ENCODE results near the gene ERN1.

The ERN1 gene

GRCh38 chr17:64148699-64149098 is 18.8 kb upstream of the ERN1 start:
- Histone ChIP-seq H2AFZ (ENCODE audit: low read length) (no peak overlapping the region), H4K8ac (ENCODE audit: low read depth, low read length) (no peak overlapping the region), H3K27me3 (ENCODE audit: control insufficient read depth in 3 of 3, insufficient read depth in 3 of 3, low read depth in 1 of 3, low read length in 3 of 3) (no peaks in the 10 kb centered on the region), H3K4me3 (ENCODE audit: low read length in 2 of 2) (no peak overlapping the region), H4K91ac (ENCODE audit: low read depth, low read length, poor library complexity) (no peak overlapping the region), H2BK12ac (ENCODE audit: low read length) (no peak overlapping the region), H3K27ac (replicated peaks; ENCODE audit: low read length) (no peak overlapping the region), H3K79me1 (ENCODE audit: low read depth, low read length) (no peaks in the 10 kb centered on the region), H2BK15ac (ENCODE audit: low read length) (no peak overlapping the region), H3K36me3 (replicated peaks in 1 of 2; ENCODE audit: control insufficient read depth in 2 of 2, insufficient read depth in 2 of 2, low read length in 2 of 2) (peaks cover 2 to 61% of the 10 kb centered on the region in 2 donors), H3K4ac (ENCODE audit: low read length) (no peak overlapping the region), H2AK5ac (ENCODE audit: low read depth, low read length) (no peak overlapping the region), H3K4me1 (ENCODE audit: control insufficient read depth in 2 of 2, insufficient read depth in 1 of 2, low read depth in 1 of 2, low read length in 2 of 2) (peaks cover 0 to 2% of the 10 kb centered on the region in 2 donors), H3K4me2 (ENCODE audit: insufficient read depth, low read length, poor library complexity, severe bottlenecking) (no peak overlapping the region), H2BK120ac (ENCODE audit: low read depth, low read length) (no peak overlapping the region), H3K9me3 (replicated peaks in 1 of 2; ENCODE audit: control insufficient read depth in 2 of 2, insufficient read depth in 1 of 2, low read depth in 1 of 2, low read length in 2 of 2) (no peaks in the 10 kb centered on the region), H3K23ac (ENCODE audit: low read depth, low read length, poor library complexity) (no peak overlapping the region), H3K14ac (ENCODE audit: low read length) (no peak overlapping the region), H3K18ac (ENCODE audit: low read length) (no peak overlapping the region), H3K9ac (ENCODE audit: low read depth, low read length, poor library complexity) (no peak overlapping the region), H2BK5ac (ENCODE audit: low read length) (no peak overlapping the region)
- no peak for DNase-seq (ENCODE audit: low spot score)
- no CpG with 5 or more reads among the region's 4 CpGs for WGBS, 2 donors (ENCODE audit: extremely low coverage in 2 of 2, insufficient read length in 2 of 2, insufficient replicate concordance in 1 of 2)

DNA sequence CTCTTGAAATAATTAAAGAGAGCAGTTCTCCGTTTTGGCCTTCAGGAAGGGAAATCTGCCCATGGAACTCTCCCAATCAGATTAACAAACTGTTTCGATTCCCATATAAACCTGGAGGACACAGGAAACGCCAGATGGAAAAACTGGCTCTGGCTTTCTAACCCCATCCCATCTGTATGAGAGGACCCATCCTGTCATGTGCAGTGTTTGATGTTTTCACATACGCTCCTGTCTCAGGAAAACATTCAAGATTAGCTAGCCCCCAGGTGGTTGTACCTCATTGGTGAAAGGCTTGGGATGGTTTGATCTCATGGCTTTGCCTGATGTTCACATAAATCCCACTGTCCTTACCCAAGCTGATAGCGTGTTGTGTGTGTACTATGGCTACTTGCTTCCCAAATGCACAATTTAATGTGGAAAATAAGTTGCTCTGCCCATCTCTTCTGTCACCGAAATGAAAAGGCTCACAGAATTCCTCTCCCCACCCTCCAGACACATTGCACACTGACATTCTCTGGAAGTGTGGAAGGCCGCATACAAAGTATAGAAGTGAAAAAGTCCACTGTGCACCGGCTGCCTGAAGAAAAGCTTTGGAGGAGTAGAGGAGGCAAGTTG is 18.2 kb upstream of the ERN1 start:
- WGBS, 2 donors (ENCODE audit: extremely low coverage in 2 of 2, insufficient read length in 2 of 2, insufficient replicate concordance in 1 of 2), result no CpG with 5 or more reads among the region's 8 CpGs
- Histone ChIP-seq H3K4me2 (ENCODE audit: insufficient read depth, low read length, poor library complexity, severe bottlenecking) (no peak overlapping the region), H2BK12ac (ENCODE audit: low read length) (no peak overlapping the region), H3K9me3 (replicated peaks in 1 of 2; ENCODE audit: control insufficient read depth in 2 of 2, insufficient read depth in 1 of 2, low read depth in 1 of 2, low read length in 2 of 2) (no peaks in the 10 kb centered on the region), H2BK15ac (ENCODE audit: low read length) (no peak overlapping the region), H3K18ac (ENCODE audit: low read length) (no peak overlapping the region), H3K9ac (ENCODE audit: low read depth, low read length, poor library complexity) (peak overlapping the region; percentile 45), H3K4me3 (ENCODE audit: low read length in 2 of 2) (no peak overlapping the region), H2BK120ac (ENCODE audit: low read depth, low read length) (no peak overlapping the region), H3K27me3 (ENCODE audit: control insufficient read depth in 3 of 3, insufficient read depth in 3 of 3, low read depth in 1 of 3, low read length in 3 of 3) (no peaks in the 10 kb centered on the region), H4K91ac (ENCODE audit: low read depth, low read length, poor library complexity) (no peak overlapping the region), H3K23ac (ENCODE audit: low read depth, low read length, poor library complexity) (no peak overlapping the region), H3K4me1 (ENCODE audit: control insufficient read depth in 2 of 2, insufficient read depth in 1 of 2, low read depth in 1 of 2, low read length in 2 of 2) (peaks cover 0 to 2% of the 10 kb centered on the region in 2 donors), H3K79me1 (ENCODE audit: low read depth, low read length) (no peaks in the 10 kb centered on the region), H3K36me3 (replicated peaks in 1 of 2; ENCODE audit: control insufficient read depth in 2 of 2, insufficient read depth in 2 of 2, low read length in 2 of 2) (peaks cover 2 to 55% of the 10 kb centered on the region in 2 donors), H2AK5ac (ENCODE audit: low read depth, low read length) (no peak overlapping the region), H2AFZ (ENCODE audit: low read length) (no peak overlapping the region), H2BK5ac (ENCODE audit: low read length) (no peak overlapping the region), H4K8ac (ENCODE audit: low read depth, low read length) (no peak overlapping the region), H3K4ac (ENCODE audit: low read length) (no peak overlapping the region), H3K27ac (replicated peaks; ENCODE audit: low read length) (no peak overlapping the region), H3K14ac (ENCODE audit: low read length) (no peak overlapping the region)
- DNase-seq (ENCODE audit: low spot score), result no peak

GRCh38 chr17:64147110-64148016 is 17.4 kb upstream of the ERN1 start:
- Histone ChIP-seq H2AK5ac (ENCODE audit: low read depth, low read length) (no peak overlapping the region), H3K4ac (ENCODE audit: low read length) (no peak overlapping the region), H4K91ac (ENCODE audit: low read depth, low read length, poor library complexity) (no peak overlapping the region), H2BK15ac (ENCODE audit: low read length) (no peak overlapping the region), H3K4me3 (ENCODE audit: low read length in 2 of 2) (peak overlapping the region; percentile 77 to 88), H3K36me3 (replicated peaks in 1 of 2; ENCODE audit: control insufficient read depth in 2 of 2, insufficient read depth in 2 of 2, low read length in 2 of 2) (peaks cover 2 to 48% of the 10 kb centered on the region in 2 donors), H2BK120ac (ENCODE audit: low read depth, low read length) (no peak overlapping the region), H2BK12ac (ENCODE audit: low read length) (no peak overlapping the region), H3K9ac (ENCODE audit: low read depth, low read length, poor library complexity) (no peak overlapping the region), H2AFZ (ENCODE audit: low read length) (no peak overlapping the region), H3K4me1 (ENCODE audit: control insufficient read depth in 2 of 2, insufficient read depth in 1 of 2, low read depth in 1 of 2, low read length in 2 of 2) (peaks cover 0 to 2% of the 10 kb centered on the region in 2 donors), H3K79me1 (ENCODE audit: low read depth, low read length) (no peaks in the 10 kb centered on the region), H4K8ac (ENCODE audit: low read depth, low read length) (no peak overlapping the region), H3K4me2 (ENCODE audit: insufficient read depth, low read length, poor library complexity, severe bottlenecking) (peak overlapping the region; percentile 84), H3K27me3 (ENCODE audit: control insufficient read depth in 3 of 3, insufficient read depth in 3 of 3, low read depth in 1 of 3, low read length in 3 of 3) (no peaks in the 10 kb centered on the region), H3K18ac (ENCODE audit: low read length) (no peak overlapping the region), H3K27ac (replicated peaks; ENCODE audit: low read length) (no peak overlapping the region), H3K9me3 (replicated peaks in 1 of 2; ENCODE audit: control insufficient read depth in 2 of 2, insufficient read depth in 1 of 2, low read depth in 1 of 2, low read length in 2 of 2) (no peaks in the 10 kb centered on the region), H3K23ac (ENCODE audit: low read depth, low read length, poor library complexity) (no peak overlapping the region), H2BK5ac (ENCODE audit: low read length) (no peak overlapping the region), H3K14ac (ENCODE audit: low read length) (no peak overlapping the region)
- WGBS, 2 donors (ENCODE audit: extremely low coverage in 2 of 2, insufficient read length in 2 of 2, insufficient replicate concordance in 1 of 2), result no CpG with 5 or more reads among the region's 15 CpGs
- no peak for DNase-seq (ENCODE audit: low spot score)

DNA sequence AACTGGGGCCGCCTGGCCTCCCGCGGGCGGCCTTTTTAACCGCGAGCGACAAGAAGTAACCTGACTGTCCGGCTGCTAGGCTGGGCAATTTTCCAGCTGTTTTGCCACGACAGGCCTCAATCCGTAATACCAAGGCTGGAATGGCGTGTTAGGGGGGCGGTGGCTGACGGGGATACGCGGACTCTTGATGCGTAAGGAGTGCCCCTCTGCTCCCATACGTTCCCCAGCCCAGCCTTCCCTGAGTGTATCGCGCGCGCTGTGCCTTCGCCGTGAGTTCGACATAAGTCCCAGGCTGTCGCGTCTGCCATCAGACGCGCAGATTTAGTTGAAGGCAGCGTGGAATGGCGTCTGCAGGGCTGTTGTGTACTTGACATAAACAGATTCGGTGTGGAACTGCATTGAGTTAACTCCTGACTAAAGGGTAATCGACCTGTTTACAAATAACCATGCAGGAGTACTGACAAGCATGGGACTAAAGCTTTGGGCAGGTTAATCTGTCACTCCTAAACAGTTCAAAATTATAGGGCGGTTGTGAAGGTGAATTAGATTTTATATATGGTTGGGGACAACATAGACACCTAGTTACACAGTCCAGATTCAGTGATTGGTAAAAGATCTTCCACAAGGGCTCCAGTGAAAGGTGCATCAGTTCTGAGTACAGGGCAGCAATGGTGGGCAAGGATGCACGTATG is 16.6 kb upstream of the ERN1 start:
- peak overlapping the region; percentile 84 for H3K4me2 ChIP-seq (ENCODE audit: insufficient read depth, low read length, poor library complexity, severe bottlenecking)
- no CpG with 5 or more reads among the region's 34 CpGs for WGBS, 2 donors (ENCODE audit: extremely low coverage in 2 of 2, insufficient read length in 2 of 2, insufficient replicate concordance in 1 of 2)
- H3K9ac ChIP-seq (ENCODE audit: low read depth, low read length, poor library complexity), result peak overlapping the region; percentile 93
- no peak overlapping the region for H3K4ac ChIP-seq (ENCODE audit: low read length)
- H3K27me3 ChIP-seq (ENCODE audit: control insufficient read depth in 3 of 3, insufficient read depth in 3 of 3, low read depth in 1 of 3, low read length in 3 of 3), result no peaks in the 10 kb centered on the region
- no peak overlapping the region for H2BK12ac ChIP-seq (ENCODE audit: low read length)
- H4K91ac ChIP-seq (ENCODE audit: low read depth, low read length, poor library complexity), result no peak overlapping the region
- no peak overlapping the region for H2BK15ac ChIP-seq (ENCODE audit: low read length)
- no peak overlapping the region for H4K8ac ChIP-seq (ENCODE audit: low read depth, low read length)
- peak overlapping the region; percentile 57 for H3K27ac ChIP-seq (replicated peaks; ENCODE audit: low read length)
- peak overlapping the region; percentile 81 for H2AFZ ChIP-seq (ENCODE audit: low read length)
- no peak for DNase-seq (ENCODE audit: low spot score)
- H2BK120ac ChIP-seq (ENCODE audit: low read depth, low read length), result no peak overlapping the region
- peak overlapping the region; percentile 77 to 88 for H3K4me3 ChIP-seq (ENCODE audit: low read length in 2 of 2)
- H2BK5ac ChIP-seq (ENCODE audit: low read length), result peak overlapping the region; percentile 9
- peaks cover 2 to 41% of the 10 kb centered on the region in 2 donors for H3K36me3 ChIP-seq (replicated peaks in 1 of 2; ENCODE audit: control insufficient read depth in 2 of 2, insufficient read depth in 2 of 2, low read length in 2 of 2)
- no peaks in the 10 kb centered on the region for H3K79me1 ChIP-seq (ENCODE audit: low read depth, low read length)
- H3K9me3 ChIP-seq (replicated peaks in 1 of 2; ENCODE audit: control insufficient read depth in 2 of 2, insufficient read depth in 1 of 2, low read depth in 1 of 2, low read length in 2 of 2), result no peaks in the 10 kb centered on the region
- peaks cover 0 to 2% of the 10 kb centered on the region in 2 donors for H3K4me1 ChIP-seq (ENCODE audit: control insufficient read depth in 2 of 2, insufficient read depth in 1 of 2, low read depth in 1 of 2, low read length in 2 of 2)
- H3K18ac ChIP-seq (ENCODE audit: low read length), result peak overlapping the region; percentile 78
- H2AK5ac ChIP-seq (ENCODE audit: low read depth, low read length), result peak overlapping the region; percentile 88
- no peak overlapping the region for H3K14ac ChIP-seq (ENCODE audit: low read length)
- H3K23ac ChIP-seq (ENCODE audit: low read depth, low read length, poor library complexity), result peak overlapping the region; percentile 99
